Keratinocyte (primary cell): Measurements from ENCODE around the gene EGR2.

Experiments used
- EZH2 ChIP-seq: IDR thresholded peaks from one replicate; pipeline ENCODE4 v1.6.1; 2012; ENCODE audit warnings: inconsistent platforms, mild to moderate bottlenecking, low read length, moderate library complexity
- TF ChIP-seq, protein P1 (sequence below), 3 experiments: IDR thresholded peaks in 1 of 3; conservative IDR thresholded peaks in 1 of 3; optimal IDR thresholded peaks in 1 of 3; 2 replicates in 2 of 3; 3 replicates in 1 of 3; pipeline versions ENCODE3 to v1.5.1; 2011; ENCODE audit warnings: low read length in 3 of 3, mild to moderate bottlenecking in 3 of 3, moderate library complexity in 2 of 3, control low read depth in 1 of 3, inconsistent platforms in 1 of 3; ENCODE audit not compliant: insufficient read depth in 2 of 3; ENCODE audit errors: extremely low read depth in 1 of 3

DNA sequence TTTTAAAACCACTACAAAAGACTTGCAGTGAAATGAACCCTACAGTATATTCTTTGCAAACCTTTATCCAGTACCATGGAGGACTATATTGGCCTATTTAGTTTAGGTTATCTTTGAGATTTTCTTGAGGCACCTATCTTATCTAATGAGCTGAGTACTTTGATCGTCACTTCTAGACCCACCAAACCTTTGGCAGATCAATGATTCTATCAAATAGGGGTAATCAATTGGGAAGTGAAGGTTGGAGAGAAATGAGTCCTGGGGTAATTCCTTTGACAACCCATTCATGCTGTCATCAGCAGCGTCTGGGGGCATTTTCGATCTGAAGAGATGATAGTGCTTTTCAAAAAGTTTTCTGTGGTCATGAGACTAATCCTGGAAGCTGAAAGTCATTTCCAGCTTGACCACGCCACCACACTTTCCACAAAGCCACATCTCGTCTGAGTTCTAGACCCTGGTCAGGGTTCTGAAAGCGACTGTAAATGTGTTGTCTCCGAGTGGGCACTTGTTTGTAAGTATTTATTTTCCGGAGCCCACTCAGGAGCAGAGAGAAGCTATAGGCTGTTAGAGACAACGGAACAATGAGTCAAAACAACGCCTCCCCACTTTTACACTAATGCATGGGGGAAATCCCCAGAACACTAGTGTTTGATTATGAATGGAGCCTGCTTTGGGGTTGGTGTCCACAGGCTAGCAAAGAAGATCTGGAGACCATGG is 4.8 kb downstream of the EGR2 start:
- TF ChIP-seq, protein P1, sequence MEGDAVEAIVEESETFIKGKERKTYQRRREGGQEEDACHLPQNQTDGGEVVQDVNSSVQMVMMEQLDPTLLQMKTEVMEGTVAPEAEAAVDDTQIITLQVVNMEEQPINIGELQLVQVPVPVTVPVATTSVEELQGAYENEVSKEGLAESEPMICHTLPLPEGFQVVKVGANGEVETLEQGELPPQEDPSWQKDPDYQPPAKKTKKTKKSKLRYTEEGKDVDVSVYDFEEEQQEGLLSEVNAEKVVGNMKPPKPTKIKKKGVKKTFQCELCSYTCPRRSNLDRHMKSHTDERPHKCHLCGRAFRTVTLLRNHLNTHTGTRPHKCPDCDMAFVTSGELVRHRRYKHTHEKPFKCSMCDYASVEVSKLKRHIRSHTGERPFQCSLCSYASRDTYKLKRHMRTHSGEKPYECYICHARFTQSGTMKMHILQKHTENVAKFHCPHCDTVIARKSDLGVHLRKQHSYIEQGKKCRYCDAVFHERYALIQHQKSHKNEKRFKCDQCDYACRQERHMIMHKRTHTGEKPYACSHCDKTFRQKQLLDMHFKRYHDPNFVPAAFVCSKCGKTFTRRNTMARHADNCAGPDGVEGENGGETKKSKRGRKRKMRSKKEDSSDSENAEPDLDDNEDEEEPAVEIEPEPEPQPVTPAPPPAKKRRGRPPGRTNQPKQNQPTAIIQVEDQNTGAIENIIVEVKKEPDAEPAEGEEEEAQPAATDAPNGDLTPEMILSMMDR (optimal IDR thresholded peaks at IDR 0.05 in 1 of 3, IDR thresholded peaks at IDR 0.05 in 1 of 3, conservative IDR thresholded peaks at IDR 0.05 in 1 of 3; ENCODE audit: extremely low read depth in 1 of 3, insufficient read depth in 2 of 3, low read length in 3 of 3), result no peak
- no peak for TF ChIP-seq EZH2
